ENCODE data around the gene CHAD.

CHAD gene

GRCh38 chr17:50479522-50480141 lies 11.0 kb upstream of the CHAD start:
- Histone ChIP-seq H3K36me3 (replicated peaks; ENCODE audit: insufficient read depth, low read length) (no peaks in the 10 kb centered on the region; the same call in 1 of the 2 replicates), H3K79me2 (ENCODE audit: low read length) (peaks cover 9% of the 10 kb centered on the region), H3F3A (ENCODE audit: insufficient read depth, low read length) (peaks cover 12% of the 10 kb centered on the region), H3K9me3 (replicated peaks; ENCODE audit: insufficient read depth, low read length) (no peaks in the 10 kb centered on the region), H2AFZ (ENCODE audit: low read length) (peak overlapping the region; percentile 72), H4K20me1 (ENCODE audit: insufficient read depth, low read length) (no peaks in the 10 kb centered on the region), H3K4me3 (ENCODE audit: low read length) (peak overlapping the region; percentile 81), H3K4me1 (ENCODE audit: low read length) (peaks cover 9% of the 10 kb centered on the region; the same call in 1 of the 2 replicates), H3K27ac (ENCODE audit: low read length) (no peak overlapping the region), H3K4me2 (ENCODE audit: low read depth, low read length) (peak overlapping the region; percentile 79), H3K27me3 (replicated peaks; ENCODE audit: insufficient read depth, low read length) (no peaks in the 10 kb centered on the region), H3K9ac (ENCODE audit: low read length) (peak overlapping the region; percentile 61; the same call in 1 of the 2 replicates), H3K9me2 (replicated peaks; ENCODE audit: insufficient read depth, low read length) (no peaks in the 10 kb centered on the region)
- TF ChIP-seq CTCF (IDR thresholded peaks at IDR 0.05; ENCODE audit: low read length) (peak; percentile 59), EZH2 (optimal IDR thresholded peaks at IDR 0.05; ENCODE audit: low read depth, low read length) (no peak)
- peak; percentile 86 for DNase-seq

GRCh38 chr17:50478391-50479381 lies 10.0 kb upstream of the CHAD start, which contains the start of gene RSAD1:
Gene RSAD1, plus strand, starts transcription at chr17:50478860. Its CDS starts 25 bp downstream, at chr17:50478885.
- TF ChIP-seq CTCF (IDR thresholded peaks at IDR 0.05; ENCODE audit: low read length): peak; percentile 74
- TF ChIP-seq EZH2phosphoT487 (IDR thresholded peaks at IDR 0.05; ENCODE audit: low read length): no peak
- TF ChIP-seq EZH2 (optimal IDR thresholded peaks at IDR 0.05; ENCODE audit: low read depth, low read length): no peak
- H3K79me2 ChIP-seq (ENCODE audit: low read length): peaks cover 9% of the 10 kb centered on the region
- no peaks in the 10 kb centered on the region for H3K27me3 ChIP-seq (replicated peaks; ENCODE audit: insufficient read depth, low read length)
- peak within 1 kb of the TSS; percentile 61 for H3K9ac ChIP-seq (ENCODE audit: low read length)
- DNase-seq: peak; percentile 87
- H3K27ac ChIP-seq (ENCODE audit: low read length): peak within 1 kb of the TSS; percentile 57; the same call in 1 of the 2 replicates
- peak within 1 kb of the TSS; percentile 100 for H2AFZ ChIP-seq (ENCODE audit: low read length)
- peaks cover 12% of the 10 kb centered on the region for H3F3A ChIP-seq (ENCODE audit: insufficient read depth, low read length)
- no peaks in the 10 kb centered on the region for H3K9me3 ChIP-seq (replicated peaks; ENCODE audit: insufficient read depth, low read length)
- peaks cover 9% of the 10 kb centered on the region; the same call in 1 of the 2 replicates for H3K4me1 ChIP-seq (ENCODE audit: low read length)
- H4K20me1 ChIP-seq (ENCODE audit: insufficient read depth, low read length): no peaks in the 10 kb centered on the region
- no peaks in the 10 kb centered on the region for H3K9me2 ChIP-seq (replicated peaks; ENCODE audit: insufficient read depth, low read length)
- H3K4me3 ChIP-seq (ENCODE audit: low read length): peak within 1 kb of the TSS; percentile 81
- peak within 1 kb of the TSS; percentile 80 for H3K4me2 ChIP-seq (ENCODE audit: low read depth, low read length)
- H3K36me3 ChIP-seq (replicated peaks; ENCODE audit: insufficient read depth, low read length): no peaks in the 10 kb centered on the region; the same call in 1 of the 2 replicates

- DNase-seq: no peak
- peak overlapping the region; percentile 81 for H3K4me3 ChIP-seq (ENCODE audit: low read length)
- no peak overlapping the region for H3K27ac ChIP-seq (ENCODE audit: low read length)
Measured at GRCh38 chr17:50477976-50478375, 9.3 kb upstream of the CHAD start.

More at GRCh38 chr17:50477976-50478375, 9.3 kb upstream of the CHAD start:
- TF ChIP-seq EZH2 (optimal IDR thresholded peaks at IDR 0.05; ENCODE audit: low read depth, low read length) (no peak), EZH2phosphoT487 (IDR thresholded peaks at IDR 0.05; ENCODE audit: low read length) (no peak), CTCF (IDR thresholded peaks at IDR 0.05; ENCODE audit: low read length) (no peak)
- Histone ChIP-seq H3F3A (ENCODE audit: insufficient read depth, low read length) (peaks cover 12% of the 10 kb centered on the region), H3K9me2 (replicated peaks; ENCODE audit: insufficient read depth, low read length) (no peaks in the 10 kb centered on the region), H3K9ac (ENCODE audit: low read length) (peak overlapping the region; percentile 61; the same call in 1 of the 2 replicates), H3K79me2 (ENCODE audit: low read length) (peaks cover 9% of the 10 kb centered on the region), H3K9me3 (replicated peaks; ENCODE audit: insufficient read depth, low read length) (no peaks in the 10 kb centered on the region), H3K27me3 (replicated peaks; ENCODE audit: insufficient read depth, low read length) (no peaks in the 10 kb centered on the region), H2AFZ (ENCODE audit: low read length) (peak overlapping the region; percentile 100), H4K20me1 (ENCODE audit: insufficient read depth, low read length) (no peaks in the 10 kb centered on the region), H3K36me3 (replicated peaks; ENCODE audit: insufficient read depth, low read length) (no peaks in the 10 kb centered on the region), H3K4me2 (ENCODE audit: low read depth, low read length) (peak overlapping the region; percentile 80; the same call in 1 of the 2 replicates), H3K4me1 (ENCODE audit: low read length) (peaks cover 9% of the 10 kb centered on the region; the same call in 1 of the 2 replicates)
